ENCODE results near the gene SPATS2. TPM values are rescaled to one million over a fixed set of nuclear protein-coding genes. Genes with fewer than 3 reads are reported as not detected.
A peak's percentile ranks its signal among the peaks of the same experiment; 100 is the strongest.

Gene SPATS2
- total RNA-seq, 3 donors from 2014 or later (not counting 1 experiment from before 2014, with no cell fraction given), result 14.6 to 18.4 (median 15.4) TPM

GRCh38 chr12:49342066-49342913, 25.0 kb upstream of the SPATS2 start:
- Mint-ChIP-seq H3K36me3 (no peaks in the 10 kb centered on the region), H3K4me3 (peak overlapping the region; percentile 74), H3K9me3 (no peaks in the 10 kb centered on the region), H3K27me3 (ENCODE audit: low read depth in 2 of 2) (peaks cover 46 to 69% of the 10 kb centered on the region in 2 donors), H3K27ac (peak overlapping the region in 1 of 2 donors; percentile 22), H3K4me1 (peaks cover 22 to 39% of the 10 kb centered on the region in 2 donors)
- no peaks in the 10 kb centered on the region for H3K9me3 ChIP-seq (ENCODE audit: control insufficient read depth, insufficient read depth, low read length)
- H3K4me3 ChIP-seq (ENCODE audit: low read length), result peak overlapping the region; percentile 12
- WGBS (ENCODE audit: insufficient coverage), result 2% methylated on average over 58 of the region's 58 CpGs
- DNase-seq (peak; percentile 62 to 85), ATAC-seq (peak; percentile 73 to 79 (median 78))
- H3K27me3 ChIP-seq (ENCODE audit: control insufficient read depth, insufficient read depth, low read length), result peaks cover 53% of the 10 kb centered on the region
- TF ChIP-seq CTCF (IDR thresholded peaks at IDR 0.05), result peak; percentile 92
- no peaks in the 10 kb centered on the region for H3K36me3 ChIP-seq (ENCODE audit: control insufficient read depth, insufficient read depth, low read length)
- no peak overlapping the region for H3K27ac ChIP-seq (ENCODE audit: low read length)
- intact Hi-C loops (cut with micrococcal nuclease), result loop anchor here (1.0 kb wide), 1 partner anchor 54 kb away; no protein-coding TSS in a partner anchor
- H3K4me1 ChIP-seq (ENCODE audit: control insufficient read depth, insufficient read depth, low read length), result peaks cover 60% of the 10 kb centered on the region

GRCh38 chr12:49342914-49343731, 24.1 kb upstream of the SPATS2 start:
- H3K27ac Mint-ChIP-seq, result peak overlapping the region in 1 of 2 donors; percentile 22
- 4% methylated on average over 30 of the region's 33 CpGs for WGBS (ENCODE audit: insufficient coverage)
- intact Hi-C loops (cut with micrococcal nuclease), result loop anchor here (1.0 kb wide), 1 partner anchor 55 kb away; no protein-coding TSS in a partner anchor
- TF ChIP-seq CTCF (IDR thresholded peaks at IDR 0.05), result no peak
- H3K4me3 Mint-ChIP-seq, result peak overlapping the region; percentile 74
- Histone ChIP-seq H3K27ac (ENCODE audit: low read length) (no peak overlapping the region), H3K36me3 (ENCODE audit: control insufficient read depth, insufficient read depth, low read length) (no peaks in the 10 kb centered on the region), H3K4me1 (ENCODE audit: control insufficient read depth, insufficient read depth, low read length) (peaks cover 62% of the 10 kb centered on the region), H3K27me3 (ENCODE audit: control insufficient read depth, insufficient read depth, low read length) (peaks cover 52% of the 10 kb centered on the region), H3K9me3 (ENCODE audit: control insufficient read depth, insufficient read depth, low read length) (no peaks in the 10 kb centered on the region), H3K4me3 (ENCODE audit: low read length) (peak overlapping the region; percentile 12)
- no peaks in the 10 kb centered on the region for H3K36me3 Mint-ChIP-seq
- peak in 1 of 2 donors; percentile 53 for DNase-seq
- peak in 1 of 3 donors; percentile 51 for ATAC-seq
- H3K27me3 Mint-ChIP-seq (ENCODE audit: low read depth in 2 of 2), result peaks cover 43 to 66% of the 10 kb centered on the region in 2 donors
- no peaks in the 10 kb centered on the region for H3K9me3 Mint-ChIP-seq
- peaks cover 22 to 41% of the 10 kb centered on the region in 2 donors for H3K4me1 Mint-ChIP-seq

GRCh38 chr12:49344486-49345050, 22.7 kb upstream of the SPATS2 start:
- H3K4me3 Mint-ChIP-seq, result no peak overlapping the region
- H3K4me1 Mint-ChIP-seq, result peaks cover 22 to 41% of the 10 kb centered on the region in 2 donors
- DNase-seq, result no peak
- Histone ChIP-seq H3K9me3 (ENCODE audit: control insufficient read depth, insufficient read depth, low read length) (no peaks in the 10 kb centered on the region), H3K4me3 (ENCODE audit: low read length) (no peak overlapping the region), H3K27ac (ENCODE audit: low read length) (no peak overlapping the region), H3K27me3 (ENCODE audit: control insufficient read depth, insufficient read depth, low read length) (peaks cover 66% of the 10 kb centered on the region), H3K36me3 (ENCODE audit: control insufficient read depth, insufficient read depth, low read length) (no peaks in the 10 kb centered on the region), H3K4me1 (ENCODE audit: control insufficient read depth, insufficient read depth, low read length) (peaks cover 63% of the 10 kb centered on the region)
- H3K27me3 Mint-ChIP-seq (ENCODE audit: low read depth in 2 of 2), result peaks cover 33 to 63% of the 10 kb centered on the region in 2 donors
- intact Hi-C loops (cut with micrococcal nuclease), result no loop called here
- ATAC-seq, result no peak
- WGBS (ENCODE audit: insufficient coverage), result 12% methylated on average over 13 of the region's 15 CpGs
- TF ChIP-seq CTCF (IDR thresholded peaks at IDR 0.05), result no peak
- H3K27ac Mint-ChIP-seq, result no peak overlapping the region
- no peaks in the 10 kb centered on the region for H3K36me3 Mint-ChIP-seq
- H3K9me3 Mint-ChIP-seq, result no peaks in the 10 kb centered on the region

Data from natural killer cell (primary cell).